HEK293T (cell line): ENCODE data around the gene BLOC1S5.

Source experiments
- BHLHE40 ChIP-seq: fragments of 450-650 bp; IDR thresholded peaks from 2 replicates; pipeline ENCODE4 v1.6.1; 2016; ENCODE audit warnings: mild to moderate bottlenecking, moderate library complexity, borderline replicate concordance
- CTBP1 ChIP-seq: fragments of 450-650 bp; IDR thresholded peaks from 2 replicates; pipeline ENCODE4 v1.6.1; 2016; ENCODE audit warnings: borderline replicate concordance
- ELF4 ChIP-seq: fragments of 450-650 bp; IDR thresholded peaks from 2 replicates; pipeline ENCODE4 v1.6.1; 2017; ENCODE audit warnings: antibody characterized with exemption
- FOXA1 ChIP-seq: fragments of 450-650 bp; IDR thresholded peaks from 2 replicates; pipeline ENCODE4 v1.6.1; 2016; ENCODE audit warnings: mild to moderate bottlenecking
- FOXK2 ChIP-seq: fragments of 450-650 bp; IDR thresholded peaks from 2 replicates; pipeline ENCODE4 v1.6.1; 2016; ENCODE audit warnings: mild to moderate bottlenecking
- FOXM1 ChIP-seq: fragments of 450-650 bp; IDR thresholded peaks from 2 replicates; pipeline ENCODE4 v1.6.1; 2017; ENCODE audit warnings: mild to moderate bottlenecking, borderline replicate concordance
- L3MBTL2 ChIP-seq: fragments of 450-650 bp; conservative IDR thresholded peaks from 2 replicates; pipeline ENCODE4 v1.6.1; 2016; ENCODE audit warnings: mild to moderate bottlenecking
- LEF1 ChIP-seq: fragments of 450-650 bp; IDR thresholded peaks from 2 replicates; pipeline ENCODE4 v1.6.1; 2017; ENCODE audit warnings: mild to moderate bottlenecking, borderline replicate concordance
- NFRKB ChIP-seq: fragments of 450-650 bp; IDR thresholded peaks from 2 replicates; pipeline ENCODE4 v1.6.1; 2016; ENCODE audit warnings: mild to moderate bottlenecking, moderate library complexity
- PKNOX1 ChIP-seq: fragments of 450-650 bp; IDR thresholded peaks from 2 replicates; pipeline ENCODE4 v1.6.1; 2016
- SP1 ChIP-seq: fragments of 450-650 bp; IDR thresholded peaks from 2 replicates; pipeline ENCODE4 v1.6.1; 2017
- SUZ12 ChIP-seq: fragments of 450-650 bp; IDR thresholded peaks from 2 replicates; pipeline ENCODE4 v1.6.1; 2016; ENCODE audit warnings: mild to moderate bottlenecking
- TARDBP ChIP-seq: fragments of 450-650 bp; IDR thresholded peaks from 2 replicates; pipeline ENCODE4 v1.6.1; 2016
- ZNF384 ChIP-seq: fragments of 450-650 bp; IDR thresholded peaks from 2 replicates; pipeline ENCODE4 v1.6.1; 2016

DNA sequence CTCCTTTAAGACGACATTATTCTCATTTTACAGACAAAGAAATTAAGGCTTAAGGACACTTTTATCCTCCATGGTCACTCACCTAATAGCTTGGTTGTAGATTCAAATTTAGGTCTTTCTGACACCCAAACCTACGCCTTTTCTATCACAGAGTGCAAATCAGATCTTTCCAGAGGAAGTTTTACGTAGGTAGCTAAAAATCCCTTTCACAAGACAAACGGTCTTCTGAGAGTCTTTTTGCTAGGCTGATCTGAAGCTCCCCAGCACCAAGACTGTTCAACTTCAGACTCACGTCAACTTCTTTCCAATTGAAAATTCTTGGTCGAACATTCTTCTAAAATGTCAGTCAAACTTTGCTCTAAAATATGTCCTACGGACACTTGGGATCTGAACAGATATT is 46.5 kb downstream of the BLOC1S5 start:
- TF ChIP-seq PKNOX1, result no peak
- no peak for TF ChIP-seq FOXK2
- TF ChIP-seq BHLHE40, result no peak
- no peak for TF ChIP-seq TARDBP
- no peak for TF ChIP-seq ZNF384
- TF ChIP-seq FOXM1, result no peak
- TF ChIP-seq FOXA1, result no peak
- TF ChIP-seq SP1, result no peak
- TF ChIP-seq CTBP1, result no peak
- no peak for TF ChIP-seq ELF4
- no peak for TF ChIP-seq SUZ12
- no peak for TF ChIP-seq NFRKB
- no peak for TF ChIP-seq L3MBTL2
- TF ChIP-seq LEF1, result no peak
